Aorta (tissue), 5 donors: ENCODE results near the gene INHBA. TPM values are rescaled to one million over a fixed set of nuclear protein-coding genes. Genes with fewer than 3 reads are reported as not detected.

ENCODE experiments used
- ATAC-seq: fragments of 200-7000 bp; cut with Tn5 transposase; one replicate; pipeline ENCODE4 v1.9.1; 2022; ENCODE audit warnings: moderate library complexity; ENCODE audit not compliant: low FRiP score
- DNase-seq, 2 donors: peaks; one replicate each; pipeline ENCODE4 v3.0.0-alpha.2; 2020
- H3K27ac ChIP-seq, 2 donors: one replicate each; pipeline ENCODE4 v1.5.1; 2013; ENCODE audit warnings: low read length in 2 of 2, mild to moderate bottlenecking in 2 of 2, moderate library complexity in 2 of 2, control low read depth in 1 of 2, inconsistent platforms in 1 of 2, low read depth in 1 of 2
- H3K27me3 ChIP-seq, 2 donors: one replicate each; pipeline ENCODE4 v1.6.1; 2013; ENCODE audit warnings: control low read depth in 1 of 2, low read length in 1 of 2, mild to moderate bottlenecking in 1 of 2, moderate library complexity in 1 of 2; ENCODE audit not compliant: insufficient read depth in 2 of 2, control insufficient read depth in 1 of 2
- H3K36me3 ChIP-seq, 2 donors: one replicate each; pipeline ENCODE4 v1.6.1; 2013; ENCODE audit warnings: control low read depth in 1 of 2, low read length in 1 of 2, mild to moderate bottlenecking in 1 of 2; ENCODE audit not compliant: insufficient read depth in 2 of 2, control insufficient read depth in 1 of 2
- H3K4me1 ChIP-seq, 2 donors: one replicate each; pipeline ENCODE4 v1.6.1; 2013; ENCODE audit warnings: low read length in 2 of 2, control low read depth in 1 of 2, mild to moderate bottlenecking in 1 of 2, moderate library complexity in 1 of 2; ENCODE audit not compliant: insufficient read depth in 2 of 2, control insufficient read depth in 1 of 2
- H3K4me3 ChIP-seq, 2 donors: one replicate each; pipeline ENCODE4 v1.5.1; 2013; ENCODE audit warnings: low read length in 2 of 2, control low read depth in 1 of 2, mild to moderate bottlenecking in 1 of 2
- H3K9me3 ChIP-seq: one replicate; pipeline ENCODE4 v1.6.1; 2013; ENCODE audit warnings: mild to moderate bottlenecking, low read length; ENCODE audit not compliant: control insufficient read depth
- WGBS, 2 donors: extraction: QIAGEN DNeasy Blood & Tissue Kit; methylation state at CpG; one replicate each; pipeline ENCODE4 v1.1.7; 2013; 5-methylcytosine and 5-hydroxymethylcytosine counted together
- intact Hi-C, 2 donors: fragments of 100-400 bp; cut with DNase I; formaldehyde crosslinking; loops; one replicate each; pipeline versions ENCODE4 v1.14.2 to v1.15.0; 2022
- polyA plus RNA-seq, 2 donors: library from polyadenylated mRNA; stranded (reverse); fragments of 200-250 nt; gene quantifications; one replicate each; pipeline ENCODE4 v1.2.3, GENCODE V29; 2013
- total RNA-seq, 2 donors: library from RNA; stranded (reverse); fragmentation: NEBNext Ultra II Directional; extraction: Animal tissue kit (Norgen Biotek cat#: 25700); gene quantifications; one replicate each; pipeline ENCODE4 v1.2.1, GENCODE V29; 2021
- donor health status: healthy with polysubstance abuse.
- donor health status: Bipolar disorder and iron deficiency.
- donor health status: DM: no; HTN: no; CAD: no.
- donor health status: DM: no; HTN: no; CAD: no.
- donor health status: DM: yes; HTN: yes; CAD: no.

Gene INHBA
- total and polyA plus RNA-seq, 4 donors = 22.9 to 73.3 (median 27.3) TPM

GRCh38 chr7:41655426-41655825 is 47.5 kb downstream of the INHBA start:
- Histone ChIP-seq H3K4me1 (peaks cover 0 to 4% of the 10 kb centered on the region in 2 donors), H3K4me3 (no peak overlapping the region), H3K9me3 (no peaks in the 10 kb centered on the region), H3K27me3 (no peaks in the 10 kb centered on the region), H3K27ac (no peak overlapping the region), H3K36me3 (no peaks in the 10 kb centered on the region)
- no peak for DNase-seq
- ATAC-seq = no peak
- intact Hi-C loops = no loop called here
- 8 to 13% methylated on average over 2 of the region's 2 CpGs for WGBS, 2 donors

GRCh38 chr7:41652267-41652666 is 50.6 kb downstream of the INHBA start:
- DNase-seq = no peak
- Histone ChIP-seq H3K27ac (no peak overlapping the region), H3K4me3 (no peak overlapping the region), H3K27me3 (no peaks in the 10 kb centered on the region), H3K36me3 (no peaks in the 10 kb centered on the region), H3K4me1 (peaks cover 0 to 4% of the 10 kb centered on the region in 2 donors), H3K9me3 (no peaks in the 10 kb centered on the region)
- ATAC-seq = no peak
- intact Hi-C loops = no loop called here
- 48 to 91% methylated on average over 1 of the region's 1 CpG for WGBS, 2 donors

- Histone ChIP-seq H3K4me1 (no peaks in the 10 kb centered on the region), H3K9me3 (no peaks in the 10 kb centered on the region), H3K36me3 (no peaks in the 10 kb centered on the region), H3K27me3 (no peaks in the 10 kb centered on the region), H3K27ac (no peak overlapping the region), H3K4me3 (no peak overlapping the region)
- intact Hi-C loops = no loop called here
- ATAC-seq (no peak), DNase-seq (no peak)
- WGBS, 2 donors = 53 to 54% methylated on average over 1 of the region's 1 CpG
Measured at GRCh38 chr7:41648501-41648900, 54.4 kb downstream of the INHBA start.

GRCh38 chr7:41643616-41644015 is 59.3 kb downstream of the INHBA start:
- Histone ChIP-seq H3K27ac (no peak overlapping the region), H3K9me3 (no peaks in the 10 kb centered on the region), H3K36me3 (no peaks in the 10 kb centered on the region), H3K27me3 (no peaks in the 10 kb centered on the region), H3K4me3 (no peak overlapping the region), H3K4me1 (no peaks in the 10 kb centered on the region)
- ATAC-seq (no peak), DNase-seq (no peak)
- intact Hi-C loops = no loop called here
- 91 to 96% methylated on average over 1 of the region's 1 CpG for WGBS, 2 donors

- Histone ChIP-seq H3K36me3 (no peaks in the 10 kb centered on the region), H3K4me3 (no peak overlapping the region), H3K27me3 (no peaks in the 10 kb centered on the region), H3K9me3 (no peaks in the 10 kb centered on the region), H3K27ac (no peak overlapping the region), H3K4me1 (no peaks in the 10 kb centered on the region)
- intact Hi-C loops = no loop called here
- DNase-seq = no peak
- 93 to 95% methylated on average over 2 of the region's 2 CpGs for WGBS, 2 donors
- ATAC-seq = no peak
Measured at GRCh38 chr7:41641665-41642014, 61.2 kb downstream of the INHBA start.

- Histone ChIP-seq H3K36me3 (no peaks in the 10 kb centered on the region), H3K9me3 (no peaks in the 10 kb centered on the region), H3K4me1 (no peaks in the 10 kb centered on the region), H3K4me3 (no peak overlapping the region), H3K27ac (no peak overlapping the region), H3K27me3 (no peaks in the 10 kb centered on the region)
- 91 to 94% methylated on average over 6 of the region's 6 CpGs for WGBS, 2 donors
- intact Hi-C loops = no loop called here
- no peak for ATAC-seq
- DNase-seq = no peak
Measured at GRCh38 chr7:41641011-41641664, 61.8 kb downstream of the INHBA start.

GRCh38 chr7:41640487-41640886 is 62.4 kb downstream of the INHBA start:
- peak in 1 of 2 donors; percentile 35 for DNase-seq
- Histone ChIP-seq H3K4me1 (no peaks in the 10 kb centered on the region), H3K4me3 (no peak overlapping the region), H3K27ac (no peak overlapping the region), H3K9me3 (no peaks in the 10 kb centered on the region), H3K36me3 (no peaks in the 10 kb centered on the region), H3K27me3 (no peaks in the 10 kb centered on the region)
- intact Hi-C loops = no loop called here
- no peak for ATAC-seq
- WGBS, 2 donors = 48 to 51% methylated on average over 8 of the region's 8 CpGs

- H3K4me1 ChIP-seq = no peaks in the 10 kb centered on the region
- ATAC-seq (no peak), DNase-seq (no peak)
- no peaks in the 10 kb centered on the region for H3K36me3 ChIP-seq
- intact Hi-C loops = no loop called here
- no peaks in the 10 kb centered on the region for H3K9me3 ChIP-seq
- no peak overlapping the region for H3K4me3 ChIP-seq
- no peak overlapping the region for H3K27ac ChIP-seq
- no peaks in the 10 kb centered on the region for H3K27me3 ChIP-seq
Measured at GRCh38 chr7:41637049-41637448, 65.8 kb downstream of the INHBA start.
